GM12875 (cell line): ENCODE measurements around the gene TMEM176A.

Experiments
- H3K4me3 ChIP-seq: one replicate; pipeline ENCODE4 v1.5.1; 2011; ENCODE audit warnings: low read depth, low read length, control low read depth
- TF ChIP-seq, protein P1 (sequence below): IDR thresholded peaks from 2 replicates; pipeline ENCODE4 v1.5.1; 2011; ENCODE audit warnings: low read depth, mild to moderate bottlenecking, control low read depth, inconsistent platforms, low read length, moderate library complexity, borderline replicate concordance; ENCODE audit not compliant: insufficient read depth

The TMEM176A gene

DNA sequence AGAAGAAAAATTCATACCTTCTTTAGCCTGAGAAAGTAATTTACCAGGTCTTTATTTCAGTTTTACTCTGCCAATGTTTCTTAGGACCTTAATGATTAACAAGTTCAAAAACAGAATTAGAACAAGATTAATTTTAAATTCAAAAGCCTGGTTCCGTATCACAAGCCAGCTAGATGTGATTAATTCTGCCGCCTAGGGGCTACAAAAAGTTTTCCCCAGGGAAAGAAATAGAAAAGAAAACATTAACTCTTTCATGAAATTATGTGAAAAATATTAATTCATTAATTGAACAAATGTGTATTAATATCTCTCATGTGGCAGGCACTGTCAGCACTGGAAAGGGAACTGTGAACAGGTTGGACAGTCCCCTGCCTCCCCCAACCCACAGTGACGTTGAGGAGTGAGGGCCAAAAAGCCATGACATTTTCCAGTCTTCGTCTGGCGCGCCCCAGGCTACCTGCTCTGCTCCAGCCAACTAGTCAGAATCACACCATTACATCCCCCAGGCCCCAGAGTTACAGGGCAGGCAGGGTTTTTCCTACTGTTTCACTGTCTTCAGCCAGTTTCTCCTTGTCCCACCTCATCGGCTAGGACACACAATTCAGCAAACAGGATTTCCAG lies 20.1 kb downstream of the TMEM176A start:
- TF ChIP-seq, protein P1, sequence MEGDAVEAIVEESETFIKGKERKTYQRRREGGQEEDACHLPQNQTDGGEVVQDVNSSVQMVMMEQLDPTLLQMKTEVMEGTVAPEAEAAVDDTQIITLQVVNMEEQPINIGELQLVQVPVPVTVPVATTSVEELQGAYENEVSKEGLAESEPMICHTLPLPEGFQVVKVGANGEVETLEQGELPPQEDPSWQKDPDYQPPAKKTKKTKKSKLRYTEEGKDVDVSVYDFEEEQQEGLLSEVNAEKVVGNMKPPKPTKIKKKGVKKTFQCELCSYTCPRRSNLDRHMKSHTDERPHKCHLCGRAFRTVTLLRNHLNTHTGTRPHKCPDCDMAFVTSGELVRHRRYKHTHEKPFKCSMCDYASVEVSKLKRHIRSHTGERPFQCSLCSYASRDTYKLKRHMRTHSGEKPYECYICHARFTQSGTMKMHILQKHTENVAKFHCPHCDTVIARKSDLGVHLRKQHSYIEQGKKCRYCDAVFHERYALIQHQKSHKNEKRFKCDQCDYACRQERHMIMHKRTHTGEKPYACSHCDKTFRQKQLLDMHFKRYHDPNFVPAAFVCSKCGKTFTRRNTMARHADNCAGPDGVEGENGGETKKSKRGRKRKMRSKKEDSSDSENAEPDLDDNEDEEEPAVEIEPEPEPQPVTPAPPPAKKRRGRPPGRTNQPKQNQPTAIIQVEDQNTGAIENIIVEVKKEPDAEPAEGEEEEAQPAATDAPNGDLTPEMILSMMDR = no peak
- no peak overlapping the region for H3K4me3 ChIP-seq

DNA sequence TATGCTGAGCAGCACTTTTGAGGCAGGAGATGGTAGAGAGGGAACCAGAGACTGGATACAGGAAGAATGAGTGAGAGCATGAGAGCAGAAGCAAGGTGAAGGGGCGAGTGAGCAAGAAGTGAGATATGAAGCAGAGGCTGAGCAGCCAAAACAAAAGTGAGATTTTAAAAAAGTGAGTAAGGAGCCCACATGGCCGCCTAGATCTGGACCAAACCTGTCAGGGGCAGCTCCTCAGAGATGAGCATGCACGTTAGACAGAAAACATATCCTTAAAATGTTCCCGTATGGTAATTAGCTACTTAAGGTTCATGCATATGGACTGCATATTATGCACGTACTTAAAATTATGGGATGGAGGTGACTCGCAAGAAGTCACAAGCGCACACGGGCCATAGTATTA lies 22.5 kb downstream of the TMEM176A start:
- TF ChIP-seq, protein P1 = no peak

DNA sequence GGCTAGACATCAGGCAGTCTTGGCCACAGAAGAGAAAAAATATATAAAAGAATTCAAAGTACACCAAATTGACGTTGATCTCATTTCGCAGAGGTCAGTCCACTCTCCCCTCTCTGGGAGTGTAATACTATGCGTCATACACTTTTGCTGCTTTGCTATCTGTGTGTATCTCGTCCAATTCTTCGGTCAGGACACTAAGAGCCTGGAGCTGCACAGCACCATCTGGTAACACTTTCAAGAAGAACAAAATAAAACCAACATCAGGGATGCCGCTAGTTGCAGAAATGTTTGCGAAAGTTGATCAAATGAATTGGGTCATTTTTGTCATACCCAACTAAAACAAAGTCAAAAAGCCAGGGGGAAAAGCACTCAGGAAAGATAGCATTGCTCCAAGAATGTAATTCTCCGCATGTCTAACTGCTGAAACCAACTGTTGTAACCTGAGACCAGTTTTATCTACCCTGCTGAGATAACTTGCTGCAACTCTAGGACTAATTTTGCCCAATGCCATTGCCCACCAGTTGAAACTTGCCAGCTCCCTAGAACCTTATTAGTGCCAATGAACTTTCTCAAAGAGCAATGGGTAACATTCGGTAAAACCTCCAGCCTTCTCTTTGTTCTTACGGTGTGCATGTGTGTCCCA lies 23.0 kb downstream of the TMEM176A start:
- no peak overlapping the region for H3K4me3 ChIP-seq
- TF ChIP-seq, protein P1 = no peak

More for the DNA sequence above, 22.5 kb downstream of the TMEM176A start:
- H3K4me3 ChIP-seq = no peak overlapping the region

DNA sequence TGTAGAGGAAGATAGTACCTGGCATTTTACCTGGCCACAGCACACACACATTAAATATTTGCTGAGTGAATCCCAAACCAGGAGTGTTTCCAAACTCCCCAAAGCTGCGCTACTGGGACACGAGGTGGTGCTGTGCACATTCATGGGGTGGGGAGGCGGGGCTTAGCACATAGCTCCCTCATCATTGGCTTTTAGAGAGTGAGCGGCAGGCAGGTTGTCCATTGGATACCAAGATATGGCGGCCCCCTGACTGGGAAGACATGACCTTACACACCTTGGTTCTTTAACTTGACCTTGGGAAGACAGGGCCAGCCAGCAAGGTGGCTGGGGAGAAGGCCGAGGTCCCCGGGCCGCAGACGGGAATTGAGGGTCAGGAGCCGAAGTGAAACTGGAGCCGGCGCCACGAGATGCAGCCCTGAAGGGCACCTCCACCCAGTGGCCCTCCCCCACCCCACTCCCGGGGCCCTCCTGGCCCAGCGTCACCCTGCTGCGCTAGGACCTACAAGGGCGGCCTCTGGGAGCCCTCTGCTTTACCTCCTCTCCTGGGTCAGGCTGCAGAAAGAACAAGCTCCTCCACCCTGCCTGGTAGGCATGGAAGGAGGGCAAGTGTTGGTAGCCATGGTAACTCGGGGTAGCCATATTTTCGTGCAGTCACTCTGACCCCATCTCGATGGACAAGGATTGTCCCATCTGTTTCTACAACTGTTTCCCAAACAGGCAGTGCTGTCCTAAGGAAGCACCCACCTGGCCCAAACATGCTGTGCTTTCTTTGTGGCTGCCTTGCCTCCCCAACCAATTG lies 24.0 kb downstream of the TMEM176A start:
- TF ChIP-seq, protein P1 = no peak
- H3K4me3 ChIP-seq = no peak overlapping the region

DNA sequence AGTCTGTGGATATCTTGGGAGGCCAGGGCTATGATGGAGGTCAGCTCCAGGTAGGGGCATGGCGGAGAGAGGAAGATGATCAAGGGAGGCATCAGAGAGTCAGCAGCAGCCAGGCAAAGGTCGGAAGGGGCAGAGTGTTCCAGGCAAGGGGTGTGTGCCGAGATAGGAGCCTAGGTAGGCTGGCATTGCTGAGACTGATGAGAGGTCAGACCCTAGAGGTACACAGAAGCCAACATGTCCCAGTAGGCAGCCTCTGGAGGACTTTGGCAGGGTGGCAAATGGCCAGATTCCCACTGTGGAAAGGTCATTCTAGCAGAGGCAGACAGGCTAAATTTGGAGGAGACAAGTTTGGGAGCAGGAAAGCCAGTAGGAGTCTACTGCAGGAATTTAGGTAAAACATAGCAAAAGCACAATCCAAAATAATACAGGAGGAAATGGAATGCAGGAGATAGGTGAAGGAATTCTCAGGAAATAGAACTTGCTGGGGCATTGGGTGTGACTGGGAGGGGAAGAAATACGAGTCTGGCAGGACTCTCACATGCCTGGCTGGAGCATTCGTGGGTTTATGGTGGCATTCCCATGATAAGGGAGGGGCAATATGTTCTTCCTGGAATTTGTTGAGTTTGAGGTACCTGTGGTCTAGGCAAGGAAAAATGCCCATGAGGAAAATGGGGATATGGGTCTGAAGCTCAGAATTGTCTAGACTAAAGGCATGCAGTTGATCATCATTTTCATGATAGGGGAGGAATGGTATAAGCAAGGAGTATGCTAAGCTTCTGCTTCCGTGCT lies 25.7 kb downstream of the TMEM176A start:
- TF ChIP-seq, protein P1 = no peak
- no peak overlapping the region for H3K4me3 ChIP-seq

DNA sequence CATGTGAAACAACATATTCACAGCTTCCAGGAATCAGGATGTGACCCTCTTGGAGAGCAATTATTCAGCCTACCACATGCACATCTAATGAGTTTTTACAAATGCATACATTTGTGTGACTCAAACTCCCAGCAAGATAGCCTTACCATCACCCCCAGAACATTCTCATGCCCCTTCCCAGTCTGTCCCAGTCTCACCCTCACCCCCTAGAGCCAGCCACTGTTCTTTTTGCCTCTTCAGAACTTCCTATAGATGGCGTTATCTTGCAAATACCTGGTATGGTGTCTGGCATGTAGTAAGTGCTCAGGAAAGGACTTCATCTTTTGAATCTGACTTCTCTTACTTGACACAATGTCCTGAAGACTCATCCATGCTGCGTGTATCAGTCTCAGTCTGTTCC lies 27.8 kb downstream of the TMEM176A start:
- H3K4me3 ChIP-seq = no peak overlapping the region
- TF ChIP-seq, protein P1 = no peak
